ENCODE results near the gene SDF2. TPM values are rescaled to one million over a fixed set of nuclear protein-coding genes. Genes with fewer than 3 reads are reported as not detected.
"Not testable (repeated sequence)": the region's sequence is repeated elsewhere in the genome, so short reads cannot be mapped to it uniquely, and the experiment has no call there.

Gene SDF2
- total RNA-seq, 2 donors from 2014 or later, result 52.3 to 53.1 TPM

- Histone ChIP-seq H3K4me1 (ENCODE audit: control insufficient read depth in 1 of 2, low read depth in 2 of 2) (peaks cover 9 to 28% of the 10 kb centered on the region in 2 donors), H3K27me3 (replicated peaks; ENCODE audit: insufficient read depth) (no peaks in the 10 kb centered on the region), H3K9me3 (no peaks in the 10 kb centered on the region), H3K4me3 (no peak overlapping the region), H3K36me3 (peaks cover 11% of the 10 kb centered on the region), H3K27ac (no peak overlapping the region)
- ATAC-seq (ENCODE audit: insufficient number of reproducible peaks, low FRiP score, low read depth), result no peak
- no peak for TF ChIP-seq CTCF (IDR thresholded peaks at IDR 0.05)
- no peak for DNase-seq (ENCODE audit: low spot score)
Observed at GRCh38 chr17:28665994-28666393, 4.3 kb upstream of the SDF2 start.

GRCh38 chr17:28663723-28664122 is 2.0 kb upstream of the SDF2 start:
- no peak overlapping the region for H3K27ac ChIP-seq
- H3K36me3 ChIP-seq, result peaks cover 11% of the 10 kb centered on the region
- H3K9me3 ChIP-seq, result no peaks in the 10 kb centered on the region
- no peak for TF ChIP-seq CTCF (IDR thresholded peaks at IDR 0.05)
- H3K4me3 ChIP-seq, result no peak overlapping the region
- H3K4me1 ChIP-seq (ENCODE audit: control insufficient read depth in 1 of 2, low read depth in 2 of 2), result peaks cover 17 to 38% of the 10 kb centered on the region in 2 donors
- DNase-seq (ENCODE audit: low spot score) (no peak), ATAC-seq (ENCODE audit: insufficient number of reproducible peaks, low FRiP score, low read depth) (no peak)
- H3K27me3 ChIP-seq (replicated peaks; ENCODE audit: insufficient read depth), result no peaks in the 10 kb centered on the region

GRCh38 chr17:28662527-28662829 is 772 bp upstream of the SDF2 start:
- Histone ChIP-seq H3K27me3 (replicated peaks; ENCODE audit: insufficient read depth) (no peaks in the 10 kb centered on the region), H3K9me3 (no peaks in the 10 kb centered on the region), H3K36me3 (peaks cover 11% of the 10 kb centered on the region), H3K4me3 (peak overlapping the region; percentile 81), H3K27ac (peak overlapping the region; percentile 95 to 98), H3K4me1 (ENCODE audit: control insufficient read depth in 1 of 2, low read depth in 2 of 2) (peaks cover 17 to 38% of the 10 kb centered on the region in 2 donors)
- peak; percentile 17 for ATAC-seq (ENCODE audit: insufficient number of reproducible peaks, low FRiP score, low read depth)
- DNase-seq (ENCODE audit: low spot score), result no peak
- no peak for TF ChIP-seq CTCF (IDR thresholded peaks at IDR 0.05)

GRCh38 chr17:28659497-28659881 is 2.2 kb downstream of the SDF2 start:
- H3K27me3 ChIP-seq (replicated peaks; ENCODE audit: insufficient read depth); DNase-seq (ENCODE audit: low spot score); ATAC-seq (ENCODE audit: insufficient number of reproducible peaks, low FRiP score, low read depth); H3K4me3 ChIP-seq; H3K27ac ChIP-seq; H3K9me3 ChIP-seq: not testable (repeated sequence)
- peaks cover 15% of the 10 kb centered on the region for H3K36me3 ChIP-seq
- H3K4me1 ChIP-seq (ENCODE audit: control insufficient read depth in 1 of 2, low read depth in 2 of 2), result peaks cover 17 to 32% of the 10 kb centered on the region in 2 donors

GRCh38 chr17:28658766-28659496 is 2.8 kb downstream of the SDF2 start:
- H3K4me3 ChIP-seq; H3K9me3 ChIP-seq; ATAC-seq (ENCODE audit: insufficient number of reproducible peaks, low FRiP score, low read depth); H3K27me3 ChIP-seq (replicated peaks; ENCODE audit: insufficient read depth); DNase-seq (ENCODE audit: low spot score); H3K27ac ChIP-seq: not testable (repeated sequence)
- Histone ChIP-seq H3K4me1 (ENCODE audit: control insufficient read depth in 1 of 2, low read depth in 2 of 2) (peaks cover 14 to 27% of the 10 kb centered on the region in 2 donors), H3K36me3 (peaks cover 15% of the 10 kb centered on the region)

GRCh38 chr17:28658342-28658741 is 3.4 kb downstream of the SDF2 start:
- Histone ChIP-seq H3K4me1 (ENCODE audit: control insufficient read depth in 1 of 2, low read depth in 2 of 2) (peaks cover 11 to 21% of the 10 kb centered on the region in 2 donors), H3K36me3 (peaks cover 18% of the 10 kb centered on the region)

GRCh38 chr17:28657756-28658155 is 4.0 kb downstream of the SDF2 start:
- no peak for ATAC-seq (ENCODE audit: insufficient number of reproducible peaks, low FRiP score, low read depth)
- peaks cover 24% of the 10 kb centered on the region for H3K36me3 ChIP-seq
- TF ChIP-seq CTCF (IDR thresholded peaks at IDR 0.05), result no peak

More at GRCh38 chr17:28658342-28658741, 3.4 kb downstream of the SDF2 start:
- H3K4me3 ChIP-seq; H3K27me3 ChIP-seq (replicated peaks; ENCODE audit: insufficient read depth); H3K9me3 ChIP-seq; H3K27ac ChIP-seq; DNase-seq (ENCODE audit: low spot score); ATAC-seq (ENCODE audit: insufficient number of reproducible peaks, low FRiP score, low read depth): not testable (repeated sequence)

More at GRCh38 chr17:28657756-28658155, 4.0 kb downstream of the SDF2 start:
- no peaks in the 10 kb centered on the region for H3K9me3 ChIP-seq
- no peak for DNase-seq (ENCODE audit: low spot score)
- H3K27ac ChIP-seq, result no peak overlapping the region
- peaks cover 11 to 15% of the 10 kb centered on the region in 2 donors for H3K4me1 ChIP-seq (ENCODE audit: control insufficient read depth in 1 of 2, low read depth in 2 of 2)
- no peaks in the 10 kb centered on the region for H3K27me3 ChIP-seq (replicated peaks; ENCODE audit: insufficient read depth)
- no peak overlapping the region for H3K4me3 ChIP-seq

Data from thoracic aorta (tissue), 2 donors.